ENCODE data around the gene ZNF215. TPM values are rescaled to one million over a fixed set of nuclear protein-coding genes. Genes with fewer than 3 reads are reported as not detected.
A peak's percentile ranks its signal among the peaks of the same experiment; 100 is the strongest.

ZNF215 gene
- 0.67 TPM for total RNA-seq (2013)
- polyA plus RNA-seq (under 1 TPM in 1 of 3 donors, not detected in 2; 0.08 TPM), polyA minus RNA-seq (0.32 TPM in 1 of 2 replicates, not detected in the other), total RNA-seq (0.13 to 2.4 (median 0.41) reads per million in 11 experiments)

DNA sequence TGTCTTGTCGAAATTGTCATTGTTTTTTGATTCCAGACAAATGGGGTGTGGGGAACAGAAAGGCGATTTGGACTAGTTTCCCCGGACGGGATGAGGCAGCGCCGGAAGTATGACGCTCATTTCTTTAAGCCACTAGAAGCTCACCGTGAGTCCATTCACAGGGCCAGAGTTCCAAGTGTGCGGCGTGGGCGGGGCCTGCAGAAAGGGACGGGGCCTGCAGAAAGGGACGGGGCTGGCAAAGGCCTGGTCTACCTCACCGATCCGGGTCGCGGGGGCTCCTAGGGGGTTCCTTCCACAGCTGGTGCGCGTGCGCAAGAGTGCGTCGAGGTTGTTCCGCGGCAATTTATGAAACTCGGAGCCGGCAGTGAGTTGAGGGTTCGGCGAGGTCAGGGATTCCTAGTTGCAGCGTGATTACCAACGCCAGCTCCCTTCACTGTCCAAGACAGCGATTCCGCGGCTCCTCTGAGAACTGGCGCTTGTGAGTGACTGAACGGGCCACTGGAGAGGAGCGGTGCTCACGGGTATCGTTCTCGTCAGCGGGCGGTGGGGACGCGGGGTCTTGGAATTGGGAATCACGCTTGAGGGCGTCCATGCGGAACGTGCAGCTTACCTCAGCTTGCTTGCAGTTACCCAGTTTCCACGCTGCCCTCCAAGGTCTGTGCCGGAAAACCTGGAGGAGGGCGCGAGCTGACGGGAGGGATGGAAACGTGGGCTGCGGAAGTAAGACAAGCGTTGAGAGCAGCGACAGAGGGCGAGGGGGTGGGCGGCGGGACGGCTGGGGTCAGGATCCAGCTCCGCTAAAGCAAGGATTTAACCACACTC lies at the start of gene ZNF215:
Gene ZNF215, plus strand, starts transcription at position 219 of the 822 bp plus-strand sequence. CDS start 5,847 bp downstream, outside the sequence.
- Mint-ChIP-seq H3K4me3 (peak within 1 kb of the TSS; percentile 86 to 96), H3K27me3 (ENCODE audit: low read depth in 3 of 3) (peaks cover 14 to 28% (median 19%) of the 10 kb centered on the region in 3 donors), H3K9me3 (peaks cover 0 to 8% (median 0%) of the 10 kb centered on the region in 7 donors), H3K36me3 (no peaks in the 10 kb centered on the region), H3K27ac (peak within 1 kb of the TSS in 1 of 7 donors; percentile 59), H3K4me1 (peaks cover 22% of the 10 kb centered on the region)
- no peaks in the 10 kb centered on the region for H3K36me3 ChIP-seq (replicated peaks in 1 of 2; ENCODE audit: control insufficient read depth in 1 of 2, insufficient read depth in 2 of 2, low read length in 2 of 2)
- peak within 1 kb of the TSS; percentile 68 for H3K9ac ChIP-seq (ENCODE audit: insufficient read depth, low read length, poor library complexity, severe bottlenecking)
- H4K20me1 ChIP-seq (ENCODE audit: insufficient read depth, low read length) = no peaks in the 10 kb centered on the region
- H3K9me3 ChIP-seq (replicated peaks in 1 of 2; ENCODE audit: control insufficient read depth in 1 of 2, insufficient read depth in 1 of 2, low read length in 2 of 2) = no peaks in the 10 kb centered on the region
- TF ChIP-seq, protein P1, sequence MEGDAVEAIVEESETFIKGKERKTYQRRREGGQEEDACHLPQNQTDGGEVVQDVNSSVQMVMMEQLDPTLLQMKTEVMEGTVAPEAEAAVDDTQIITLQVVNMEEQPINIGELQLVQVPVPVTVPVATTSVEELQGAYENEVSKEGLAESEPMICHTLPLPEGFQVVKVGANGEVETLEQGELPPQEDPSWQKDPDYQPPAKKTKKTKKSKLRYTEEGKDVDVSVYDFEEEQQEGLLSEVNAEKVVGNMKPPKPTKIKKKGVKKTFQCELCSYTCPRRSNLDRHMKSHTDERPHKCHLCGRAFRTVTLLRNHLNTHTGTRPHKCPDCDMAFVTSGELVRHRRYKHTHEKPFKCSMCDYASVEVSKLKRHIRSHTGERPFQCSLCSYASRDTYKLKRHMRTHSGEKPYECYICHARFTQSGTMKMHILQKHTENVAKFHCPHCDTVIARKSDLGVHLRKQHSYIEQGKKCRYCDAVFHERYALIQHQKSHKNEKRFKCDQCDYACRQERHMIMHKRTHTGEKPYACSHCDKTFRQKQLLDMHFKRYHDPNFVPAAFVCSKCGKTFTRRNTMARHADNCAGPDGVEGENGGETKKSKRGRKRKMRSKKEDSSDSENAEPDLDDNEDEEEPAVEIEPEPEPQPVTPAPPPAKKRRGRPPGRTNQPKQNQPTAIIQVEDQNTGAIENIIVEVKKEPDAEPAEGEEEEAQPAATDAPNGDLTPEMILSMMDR (IDR thresholded peaks at IDR 0.05) = no peak
- peak within 1 kb of the TSS; percentile 92 for H2AFZ ChIP-seq (ENCODE audit: insufficient read depth, low read depth, low read length, poor library complexity, severe bottlenecking)
- H3K4me2 ChIP-seq (replicated peaks; ENCODE audit: extremely low read depth, low read length, poor library complexity, severe bottlenecking) = peak within 1 kb of the TSS; percentile 94
- intact Hi-C loops (cut with micrococcal nuclease) = no loop called here
- no peaks in the 10 kb centered on the region for H3K79me2 ChIP-seq (ENCODE audit: insufficient read depth, low read length)
- no peak within 1 kb of the TSS for H3K27ac ChIP-seq (ENCODE audit: low read depth in 1 of 2, low read length in 2 of 2)
- 0% methylated on average over 54 of the region's 61 CpGs for WGBS (ENCODE audit: insufficient coverage)
- H3K4me3 ChIP-seq (replicated peaks in 1 of 3; ENCODE audit: low read depth in 2 of 3, low read length in 3 of 3) = peak within 1 kb of the TSS; percentile 50 to 85 (median 80)
- peaks cover 11 to 17% of the 10 kb centered on the region in 2 donors for H3K4me1 ChIP-seq (ENCODE audit: control insufficient read depth in 1 of 2, insufficient read depth in 2 of 2, low read length in 2 of 2)
- peak; percentile 3 to 43 (median 38) for DNase-seq
- peaks cover 0 to 21% of the 10 kb centered on the region in 2 donors for H3K27me3 ChIP-seq (ENCODE audit: control insufficient read depth in 2 of 2, insufficient read depth in 2 of 2, low read length in 2 of 2)

DNA sequence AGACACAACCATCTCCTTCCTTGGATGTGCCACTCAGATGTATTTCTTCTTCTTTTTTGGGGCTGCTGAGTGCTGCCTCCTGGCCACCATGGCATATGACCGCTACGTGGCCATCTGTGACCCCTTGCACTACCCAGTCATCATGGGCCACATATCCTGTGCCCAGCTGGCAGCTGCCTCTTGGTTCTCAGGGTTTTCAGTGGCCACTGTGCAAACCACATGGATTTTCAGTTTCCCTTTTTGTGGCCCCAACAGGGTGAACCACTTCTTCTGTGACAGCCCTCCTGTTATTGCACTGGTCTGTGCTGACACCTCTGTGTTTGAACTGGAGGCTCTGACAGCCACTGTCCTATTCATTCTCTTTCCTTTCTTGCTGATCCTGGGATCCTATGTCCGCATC lies 49.3 kb upstream of the ZNF215 start:
- Mint-ChIP-seq H3K4me3 (no peak overlapping the region), H3K9me3 (peaks cover 0 to 8% (median 6%) of the 10 kb centered on the region in 7 donors), H3K36me3 (no peaks in the 10 kb centered on the region), H3K27me3 (ENCODE audit: low read depth in 3 of 3) (peaks cover 0 to 3% (median 0%) of the 10 kb centered on the region in 3 donors), H3K4me1 (no peaks in the 10 kb centered on the region), H3K27ac (no peak overlapping the region)
- Histone ChIP-seq H3K36me3 (replicated peaks in 1 of 2; ENCODE audit: control insufficient read depth in 1 of 2, insufficient read depth in 2 of 2, low read length in 2 of 2) (no peaks in the 10 kb centered on the region), H2AFZ (ENCODE audit: insufficient read depth, low read depth, low read length, poor library complexity, severe bottlenecking) (no peak overlapping the region), H4K20me1 (ENCODE audit: insufficient read depth, low read length) (no peaks in the 10 kb centered on the region), H3K27ac (ENCODE audit: low read depth in 1 of 2, low read length in 2 of 2) (no peak overlapping the region), H3K27me3 (ENCODE audit: control insufficient read depth in 2 of 2, insufficient read depth in 2 of 2, low read length in 2 of 2) (no peaks in the 10 kb centered on the region), H3K9ac (ENCODE audit: insufficient read depth, low read length, poor library complexity, severe bottlenecking) (no peak overlapping the region), H3K4me3 (replicated peaks in 1 of 3; ENCODE audit: low read depth in 2 of 3, low read length in 3 of 3) (no peak overlapping the region), H3K4me1 (ENCODE audit: control insufficient read depth in 1 of 2, insufficient read depth in 2 of 2, low read length in 2 of 2) (no peaks in the 10 kb centered on the region), H3K4me2 (replicated peaks; ENCODE audit: extremely low read depth, low read length, poor library complexity, severe bottlenecking) (no peak overlapping the region), H3K9me3 (replicated peaks in 1 of 2; ENCODE audit: control insufficient read depth in 1 of 2, insufficient read depth in 1 of 2, low read length in 2 of 2) (peaks cover 0 to 4% of the 10 kb centered on the region in 2 donors), H3K79me2 (ENCODE audit: insufficient read depth, low read length) (no peaks in the 10 kb centered on the region)
- TF ChIP-seq, protein P1 (IDR thresholded peaks at IDR 0.05) = no peak
- intact Hi-C loops (cut with micrococcal nuclease) = no loop called here
- WGBS (ENCODE audit: insufficient coverage) = 88% methylated on average over 3 of the region's 3 CpGs
- no peak for DNase-seq
